GM15510 (cell line): ENCODE measurements around the gene CAV1.

ENCODE experiments used
- POLR2A ChIP-seq: IDR thresholded peaks from 3 replicates; pipeline ENCODE4 v1.6.1; 2011; ENCODE audit warnings: borderline replicate concordance; ENCODE audit not compliant: insufficient read length; ENCODE audit errors: extremely low read depth

The CAV1 gene

GRCh38 chr7:116540743-116541142 lies 15.9 kb downstream of the CAV1 start:
- no peak for TF ChIP-seq POLR2A

- TF ChIP-seq POLR2A = no peak
These were observed 17.1 kb downstream of the CAV1 start for GRCh38 chr7:116541951-116542350.

DNA sequence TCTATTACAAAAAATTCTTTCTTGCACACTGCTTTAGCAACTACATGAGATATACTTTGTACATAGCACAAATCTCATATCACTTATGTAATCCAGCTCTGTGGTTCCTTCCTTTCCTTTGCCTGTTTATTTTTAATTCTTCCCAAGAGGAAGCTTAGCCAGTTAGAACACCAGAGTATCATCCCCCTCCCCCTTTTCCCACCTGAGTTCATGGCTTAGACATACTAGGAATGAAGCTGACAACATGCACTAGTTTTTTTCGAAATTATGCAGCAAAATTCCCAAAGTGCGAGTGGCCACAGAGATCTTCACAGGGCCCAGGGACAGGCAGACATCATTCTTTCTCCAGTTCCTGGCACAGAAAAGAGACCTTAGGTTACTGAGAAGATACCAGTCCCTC lies 17.8 kb downstream of the CAV1 start:
- TF ChIP-seq POLR2A = no peak

DNA sequence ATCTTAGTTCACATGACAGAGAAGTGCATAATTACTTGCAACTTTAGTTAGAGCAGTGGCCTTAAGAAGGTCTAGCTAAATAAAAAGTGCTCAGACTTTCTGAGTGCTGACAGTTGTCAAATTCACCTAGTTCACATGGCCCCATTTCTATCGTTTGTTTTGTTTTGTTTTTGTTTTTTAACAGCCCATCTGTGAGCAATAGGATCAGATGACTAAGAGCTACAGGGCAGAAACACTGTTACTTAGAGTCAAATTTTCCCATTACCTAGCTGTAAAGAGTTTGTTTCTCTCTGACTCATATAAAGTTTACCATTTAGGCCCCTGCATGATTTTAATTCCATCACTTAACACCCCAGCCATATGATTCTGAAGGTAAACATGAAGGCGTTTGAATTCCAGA lies 18.8 kb downstream of the CAV1 start:
- TF ChIP-seq POLR2A = no peak

- TF ChIP-seq POLR2A = no peak
These were observed 19.7 kb downstream of the CAV1 start for GRCh38 chr7:116544487-116544886.

GRCh38 chr7:116545411-116545993 lies 20.7 kb downstream of the CAV1 start:
- no peak for TF ChIP-seq POLR2A

DNA sequence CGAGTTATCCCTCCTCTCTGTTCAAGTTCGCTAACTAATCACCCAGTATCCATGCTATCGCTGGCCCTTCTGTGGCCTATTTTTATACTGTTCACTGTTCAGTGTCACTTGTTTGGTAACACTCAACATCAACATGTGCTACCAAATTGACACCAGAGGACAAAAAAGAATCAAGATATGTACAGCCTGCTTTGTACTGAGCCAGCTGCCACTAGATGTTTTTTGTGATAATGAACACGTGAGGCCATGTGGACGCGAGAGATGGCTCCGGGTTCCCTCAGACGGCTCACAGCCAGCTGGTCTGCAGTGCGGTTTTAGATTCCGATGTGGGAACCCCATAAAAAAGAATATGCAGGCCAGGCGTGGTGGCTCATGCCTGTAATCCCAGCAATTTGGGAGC lies 21.2 kb downstream of the CAV1 start:
- no peak for TF ChIP-seq POLR2A

DNA sequence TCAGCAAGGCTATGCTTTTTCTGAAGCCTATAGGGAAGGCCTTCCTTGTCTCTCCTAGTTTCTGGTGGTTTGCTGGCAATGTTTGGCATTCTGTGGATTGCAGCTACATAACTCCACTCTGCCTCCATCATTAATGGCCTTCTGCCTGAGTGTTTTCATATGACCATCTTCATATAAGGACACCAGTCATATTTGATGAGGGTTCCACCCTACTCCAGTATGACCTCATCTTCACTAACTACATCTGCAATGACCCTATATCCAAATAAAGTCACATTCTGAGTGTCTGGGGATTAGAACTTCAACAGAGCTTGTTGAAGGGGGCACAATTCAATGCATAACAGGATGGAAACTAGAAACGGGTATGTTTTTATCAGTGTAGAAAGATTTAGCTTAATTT lies 22.1 kb downstream of the CAV1 start:
- TF ChIP-seq POLR2A = no peak

DNA sequence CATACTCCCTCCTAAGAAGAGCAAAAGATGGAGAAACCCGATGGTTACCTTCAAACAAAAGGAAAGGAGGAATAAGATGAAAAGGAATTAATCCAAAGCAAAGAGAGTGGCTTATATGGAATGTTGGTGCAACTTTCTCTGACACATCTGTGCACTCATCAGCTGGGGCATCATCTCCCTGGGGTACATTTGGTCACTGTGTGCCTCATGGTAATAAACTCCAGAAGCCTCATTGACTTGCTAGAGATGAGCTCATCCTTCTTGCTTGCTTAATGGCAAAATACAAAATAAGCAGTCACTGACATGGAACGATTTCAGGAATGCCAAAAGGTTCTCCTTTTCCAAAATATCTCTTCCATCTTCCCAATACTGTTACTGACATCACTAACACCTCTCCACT lies 22.5 kb downstream of the CAV1 start:
- no peak for TF ChIP-seq POLR2A

GRCh38 chr7:116548506-116548905 lies 23.7 kb downstream of the CAV1 start:
- TF ChIP-seq POLR2A = no peak

- no peak for TF ChIP-seq POLR2A
These were observed 24.5 kb downstream of the CAV1 start for GRCh38 chr7:116549370-116549769.

- TF ChIP-seq POLR2A = no peak
These were observed 26.9 kb downstream of the CAV1 start for GRCh38 chr7:116551692-116552091.

DNA sequence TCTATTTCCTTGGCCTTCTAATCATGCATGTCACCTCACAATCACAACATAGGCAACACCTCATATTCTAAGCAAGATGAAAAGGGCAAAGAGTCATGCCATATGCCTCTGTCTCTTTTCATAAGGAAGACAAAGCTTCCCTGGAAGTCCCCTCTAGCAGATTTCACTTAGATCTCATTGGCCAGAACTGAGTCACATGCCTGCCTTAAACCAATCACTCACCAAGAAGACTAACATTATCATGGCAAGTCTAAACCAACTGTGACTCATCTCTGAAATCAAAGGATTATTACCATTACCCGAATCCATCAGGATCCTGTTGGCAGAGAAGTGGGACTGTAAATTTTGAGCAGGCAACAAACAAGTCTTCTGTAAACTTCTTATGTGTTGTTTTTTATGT lies 27.8 kb downstream of the CAV1 start:
- TF ChIP-seq POLR2A = no peak

DNA sequence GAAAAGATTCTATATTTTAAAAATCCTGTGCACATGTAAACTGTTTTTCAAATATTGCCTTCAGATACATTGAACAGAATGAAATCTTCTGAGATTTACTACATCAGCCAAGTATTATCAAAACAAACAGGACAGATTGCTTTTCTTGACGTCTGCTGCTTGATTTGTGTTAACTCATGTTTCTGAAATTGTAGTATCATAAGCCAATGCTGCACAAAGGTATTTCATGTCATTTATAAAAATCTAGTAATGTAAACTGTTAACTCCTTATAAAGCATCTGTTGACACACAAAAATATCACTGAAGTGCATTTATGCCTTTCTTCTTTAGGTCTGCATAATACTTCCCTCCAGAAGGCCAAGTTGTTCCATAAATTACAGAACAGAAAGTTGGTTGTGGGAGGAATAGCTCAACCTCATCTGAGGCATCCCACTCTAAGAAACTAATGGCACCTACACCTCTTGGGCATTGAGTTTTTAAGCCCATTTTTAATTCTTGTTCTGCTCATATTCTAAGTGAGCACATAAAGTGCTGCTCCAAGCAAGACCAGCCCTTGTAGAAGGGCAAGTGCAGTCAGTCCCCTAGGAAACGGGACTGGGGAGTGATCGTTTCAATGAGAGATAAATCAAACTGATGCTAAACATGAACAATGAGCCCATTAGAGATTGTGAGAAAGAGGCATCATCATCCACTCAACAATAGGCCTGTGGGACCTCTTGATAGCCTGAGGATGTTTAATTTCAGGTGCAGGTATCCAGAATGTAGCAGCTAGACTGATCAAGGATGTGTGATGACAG lies 28.5 kb downstream of the CAV1 start:
- no peak for TF ChIP-seq POLR2A

DNA sequence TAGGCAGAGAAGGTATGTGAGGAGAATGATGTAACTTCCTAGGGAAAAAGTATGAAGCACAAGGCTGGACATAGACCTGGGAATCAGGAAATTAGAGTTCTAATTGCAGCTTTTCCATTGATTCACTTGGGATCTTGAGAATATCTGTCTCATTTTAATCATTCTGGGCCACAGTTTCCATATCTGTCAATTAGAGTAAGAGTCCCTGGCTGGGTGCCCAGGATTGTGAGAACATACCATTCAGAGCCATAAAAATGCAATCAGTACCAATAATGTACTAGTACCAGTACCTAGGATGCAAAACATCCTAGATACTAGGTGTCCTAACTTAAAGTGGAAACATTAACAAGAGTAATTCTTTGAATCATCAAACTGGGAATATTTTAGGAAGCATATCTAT lies 29.6 kb downstream of the CAV1 start:
- no peak for TF ChIP-seq POLR2A

DNA sequence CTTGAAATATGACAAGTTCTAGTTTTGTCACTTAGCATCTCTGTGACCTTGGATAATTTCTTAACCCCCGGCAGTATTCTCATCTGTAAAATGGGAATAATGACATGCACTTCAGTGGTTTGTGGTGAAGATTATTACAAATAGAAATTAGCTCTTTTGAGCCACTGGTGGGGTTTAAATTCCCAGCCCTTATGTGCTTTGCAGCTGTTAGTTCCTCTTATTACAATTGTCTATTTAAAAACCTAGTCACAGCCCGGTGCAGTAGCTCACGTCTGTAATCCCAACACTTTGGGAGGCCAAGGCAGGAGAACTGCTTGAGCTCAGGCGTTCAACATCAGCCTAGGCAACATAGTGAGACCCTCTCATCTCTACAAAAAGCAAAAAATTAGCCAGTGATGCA lies 30.1 kb downstream of the CAV1 start:
- TF ChIP-seq POLR2A = no peak
